ENCODE data around the gene NAT14. TPM values are rescaled to one million over a fixed set of nuclear protein-coding genes. Genes with fewer than 3 reads are reported as not detected.
A peak's percentile ranks its signal among the peaks of the same experiment; 100 is the strongest.

NAT14 gene
- total RNA-seq, 1 experiment from 2014 or later = 87.7 TPM

GRCh38 chr19:55443824-55444480 is 41.0 kb upstream of the NAT14 start:
- Mint-ChIP-seq H3K9me3 (no peaks in the 10 kb centered on the region), H3K27ac (no peak overlapping the region), H3K27me3 (ENCODE audit: low read depth) (no peaks in the 10 kb centered on the region; the same call in 1 of the 2 replicates), H3K4me1 (peaks cover 23% of the 10 kb centered on the region), H3K36me3 (no peaks in the 10 kb centered on the region), H3K4me3 (peak overlapping the region; percentile 68)
- ATAC-seq (no peak), DNase-seq (ENCODE audit: low spot score) (no peak)
- ChIA-PET POLR2A (interaction anchor here (0.7 to 1.3 kb wide), 3 partner anchors 9 to 124 kb away, joined by 3 to 4 read pairs (median 4); partner anchors contain the start of gene UBE2S), CTCF (interaction anchor here (1.1 to 1.5 kb wide), 2 partner anchors 9 to 26 kb away, joined by 4 read pairs; no protein-coding TSS in a partner anchor)
- TF ChIP-seq CREB1 (CRISPR knock-in tag; IDR thresholded peaks at IDR 0.05) (no peak), TEAD4 (CRISPR knock-in tag; IDR thresholded peaks at IDR 0.05) (peak; percentile 27; the same call in 1 of the 2 replicates), ELF4 (CRISPR knock-in tag; IDR thresholded peaks at IDR 0.05; ENCODE audit: low read depth) (no peak)

GRCh38 chr19:55444646-55445045 is 40.3 kb upstream of the NAT14 start:
- ChIA-PET CTCF (interaction anchor here (0.7 to 1.5 kb wide), 3 partner anchors 8 to 208 kb away, joined by 3 to 4 read pairs (median 4); no protein-coding TSS in a partner anchor), POLR2A (interaction anchor here (0.7 to 1.3 kb wide), 3 partner anchors 8 to 125 kb away, joined by 3 to 4 read pairs (median 4); partner anchors contain the start of gene UBE2S)
- no peaks in the 10 kb centered on the region for H3K9me3 Mint-ChIP-seq
- no peaks in the 10 kb centered on the region; the same call in 1 of the 2 replicates for H3K27me3 Mint-ChIP-seq (ENCODE audit: low read depth)
- TF ChIP-seq, protein P1, sequence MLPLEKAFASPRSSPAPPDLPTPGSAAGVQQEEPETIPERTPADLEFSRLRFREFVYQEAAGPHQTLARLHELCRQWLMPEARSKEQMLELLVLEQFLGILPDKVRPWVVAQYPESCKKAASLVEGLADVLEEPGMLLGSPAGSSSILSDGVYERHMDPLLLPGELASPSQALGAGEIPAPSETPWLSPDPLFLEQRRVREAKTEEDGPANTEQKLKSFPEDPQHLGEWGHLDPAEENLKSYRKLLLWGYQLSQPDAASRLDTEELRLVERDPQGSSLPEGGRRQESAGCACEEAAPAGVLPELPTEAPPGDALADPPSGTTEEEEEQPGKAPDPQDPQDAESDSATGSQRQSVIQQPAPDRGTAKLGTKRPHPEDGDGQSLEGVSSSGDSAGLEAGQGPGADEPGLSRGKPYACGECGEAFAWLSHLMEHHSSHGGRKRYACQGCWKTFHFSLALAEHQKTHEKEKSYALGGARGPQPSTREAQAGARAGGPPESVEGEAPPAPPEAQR (CRISPR knock-in tag; IDR thresholded peaks at IDR 0.05) = no peak
- TF ChIP-seq HMGA2 (CRISPR knock-in tag; IDR thresholded peaks at IDR 0.05) (no peak), ZNF281 (CRISPR knock-in tag; IDR thresholded peaks at IDR 0.05) (no peak), SP1 (CRISPR knock-in tag; conservative IDR thresholded peaks at IDR 0.05) (no peak), KAT7 (CRISPR knock-in tag; IDR thresholded peaks at IDR 0.05; ENCODE audit: borderline replicate concordance) (no peak), ESRRA (CRISPR knock-in tag; IDR thresholded peaks at IDR 0.05; ENCODE audit: borderline replicate concordance) (no peak), MXD4 (CRISPR knock-in tag; IDR thresholded peaks at IDR 0.05; ENCODE audit: borderline replicate concordance) (no peak), NFATC4 (CRISPR knock-in tag; IDR thresholded peaks at IDR 0.05) (no peak), ZNF396 (CRISPR knock-in tag; IDR thresholded peaks at IDR 0.05; ENCODE audit: borderline replicate concordance) (no peak), JAZF1 (CRISPR knock-in tag; IDR thresholded peaks at IDR 0.05) (no peak), ZMAT4 (CRISPR knock-in tag; IDR thresholded peaks at IDR 0.05) (no peak)
- TF ChIP-seq, protein P2, sequence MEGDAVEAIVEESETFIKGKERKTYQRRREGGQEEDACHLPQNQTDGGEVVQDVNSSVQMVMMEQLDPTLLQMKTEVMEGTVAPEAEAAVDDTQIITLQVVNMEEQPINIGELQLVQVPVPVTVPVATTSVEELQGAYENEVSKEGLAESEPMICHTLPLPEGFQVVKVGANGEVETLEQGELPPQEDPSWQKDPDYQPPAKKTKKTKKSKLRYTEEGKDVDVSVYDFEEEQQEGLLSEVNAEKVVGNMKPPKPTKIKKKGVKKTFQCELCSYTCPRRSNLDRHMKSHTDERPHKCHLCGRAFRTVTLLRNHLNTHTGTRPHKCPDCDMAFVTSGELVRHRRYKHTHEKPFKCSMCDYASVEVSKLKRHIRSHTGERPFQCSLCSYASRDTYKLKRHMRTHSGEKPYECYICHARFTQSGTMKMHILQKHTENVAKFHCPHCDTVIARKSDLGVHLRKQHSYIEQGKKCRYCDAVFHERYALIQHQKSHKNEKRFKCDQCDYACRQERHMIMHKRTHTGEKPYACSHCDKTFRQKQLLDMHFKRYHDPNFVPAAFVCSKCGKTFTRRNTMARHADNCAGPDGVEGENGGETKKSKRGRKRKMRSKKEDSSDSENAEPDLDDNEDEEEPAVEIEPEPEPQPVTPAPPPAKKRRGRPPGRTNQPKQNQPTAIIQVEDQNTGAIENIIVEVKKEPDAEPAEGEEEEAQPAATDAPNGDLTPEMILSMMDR (IDR thresholded peaks at IDR 0.05) = no peak
- TF ChIP-seq, protein P3, sequence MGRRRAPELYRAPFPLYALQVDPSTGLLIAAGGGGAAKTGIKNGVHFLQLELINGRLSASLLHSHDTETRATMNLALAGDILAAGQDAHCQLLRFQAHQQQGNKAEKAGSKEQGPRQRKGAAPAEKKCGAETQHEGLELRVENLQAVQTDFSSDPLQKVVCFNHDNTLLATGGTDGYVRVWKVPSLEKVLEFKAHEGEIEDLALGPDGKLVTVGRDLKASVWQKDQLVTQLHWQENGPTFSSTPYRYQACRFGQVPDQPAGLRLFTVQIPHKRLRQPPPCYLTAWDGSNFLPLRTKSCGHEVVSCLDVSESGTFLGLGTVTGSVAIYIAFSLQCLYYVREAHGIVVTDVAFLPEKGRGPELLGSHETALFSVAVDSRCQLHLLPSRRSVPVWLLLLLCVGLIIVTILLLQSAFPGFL (CRISPR knock-in tag; IDR thresholded peaks at IDR 0.05; ENCODE audit: borderline replicate concordance) = no peak
- H3K4me3 Mint-ChIP-seq = no peak overlapping the region
- H3K27ac Mint-ChIP-seq = no peak overlapping the region
- H3K4me1 Mint-ChIP-seq = peaks cover 23% of the 10 kb centered on the region
- no peak for DNase-seq (ENCODE audit: low spot score)
- ATAC-seq = no peak
- no peaks in the 10 kb centered on the region for H3K36me3 Mint-ChIP-seq
